Lower leg skin (tissue), 3 donors: Measurements from ENCODE around the gene TAOK2.

ENCODE experiments used
- CTCF ChIP-seq, 3 donors: fragments of 450-650 bp; IDR thresholded peaks; one replicate each; pipeline ENCODE4 v1.5.1; 2016; ENCODE audit warnings: antibody characterized with exemption in 3 of 3, mild to moderate bottlenecking in 3 of 3, moderate library complexity in 2 of 3
- POLR2A ChIP-seq, 2 donors: fragments of 450-650 bp; IDR thresholded peaks; one replicate each; pipeline ENCODE4 v1.6.1; 2016 to 2017; ENCODE audit warnings: antibody characterized with exemption in 2 of 2, mild to moderate bottlenecking in 1 of 2, moderate library complexity in 1 of 2

- no peak for TF ChIP-seq CTCF (IDR thresholded peaks at IDR 0.05)
- no peak for TF ChIP-seq POLR2A (IDR thresholded peaks at IDR 0.05)
Measured at GRCh38 chr16:29990034-29990433, 16.4 kb downstream of the TAOK2 start.
